Testis (tissue), 2 donors: ENCODE results near the gene CELF2.

Experiments
- CTCF ChIP-seq, 3 experiments: fragments of 450-650 bp in 2 of 3; fragments of 200-600 bp in 1 of 3; sonication (generic) in 1 of 3; IDR thresholded peaks; one replicate each; pipeline ENCODE4 v1.5.1; 2016 to 2019; ENCODE audit warnings: antibody characterized with exemption in 3 of 3, mild to moderate bottlenecking in 2 of 3, moderate library complexity in 1 of 3
- POLR2A ChIP-seq: fragments of 450-650 bp; IDR thresholded peaks from one replicate; pipeline ENCODE4 v1.6.1; 2017; ENCODE audit warnings: antibody characterized with exemption, mild to moderate bottlenecking, moderate library complexity

- TF ChIP-seq POLR2A (no peak), CTCF (IDR thresholded peaks at IDR 0.05) (no peak)
Observed at GRCh38 chr10:11295492-11295891, 277.8 kb downstream of the CELF2 start.
